ENCODE measurements around the gene BBS5. TPM values are rescaled to one million over a fixed set of nuclear protein-coding genes. Genes with fewer than 3 reads are reported as not detected.

Gene BBS5
- total RNA-seq, 4 donors from 2014 or later: 1.6 to 12.3 (median 3.2) TPM

DNA sequence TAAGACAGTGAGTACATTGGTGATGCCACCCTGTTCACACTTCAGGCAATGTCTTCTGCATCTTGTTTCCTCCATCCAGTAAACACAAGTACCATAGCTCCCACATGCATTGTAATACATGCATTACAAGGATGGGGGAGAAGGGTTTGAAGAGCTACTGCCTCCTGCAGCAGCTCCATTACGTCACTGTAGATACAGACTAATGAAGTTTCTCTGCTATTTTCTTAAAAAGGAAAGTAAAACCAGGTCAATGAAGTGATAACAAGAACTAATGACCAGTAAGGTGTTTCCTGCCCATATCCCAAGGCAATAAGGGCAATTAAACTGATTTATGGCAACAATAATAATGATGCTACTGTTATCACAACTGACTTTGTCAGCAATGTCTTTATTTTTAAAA is 18.2 kb upstream of the BBS5 start:
- intact Hi-C loops (cut with DNase I; ENCODE audit: low total_unique reads) (no loop called here), in situ Hi-C loops (cut with MboI; ENCODE audit: low pct_ligation_motif_present in 1 of 4, low pct_unique_long_range_greater_than_20kb in 1 of 4, low sequenced_read_pairs in 3 of 4) (loop anchor here in 1 of 4 donors (10.0 to 25.0 kb wide), 2 partner anchors 104 to 499 kb away; no protein-coding TSS in a partner anchor)
- peaks cover 0 to 4% (median 0%) of the 10 kb centered on the region in 4 donors for H3K4me1 ChIP-seq
- H3K9me3 ChIP-seq: no peaks in the 10 kb centered on the region
- no peaks in the 10 kb centered on the region for H3K27me3 ChIP-seq
- no peak overlapping the region for H3K27ac ChIP-seq
- no peak for DNase-seq
- no peaks in the 10 kb centered on the region for H3K36me3 ChIP-seq
- H3K4me3 ChIP-seq: no peak overlapping the region
- 84 to 86% methylated on average over 1 of the region's 1 CpG for WGBS, 2 donors (ENCODE audit: low coverage in 1 of 2)
- TF ChIP-seq POLR2A (IDR thresholded peaks at IDR 0.05): no peak
- TF ChIP-seq, protein P1, sequence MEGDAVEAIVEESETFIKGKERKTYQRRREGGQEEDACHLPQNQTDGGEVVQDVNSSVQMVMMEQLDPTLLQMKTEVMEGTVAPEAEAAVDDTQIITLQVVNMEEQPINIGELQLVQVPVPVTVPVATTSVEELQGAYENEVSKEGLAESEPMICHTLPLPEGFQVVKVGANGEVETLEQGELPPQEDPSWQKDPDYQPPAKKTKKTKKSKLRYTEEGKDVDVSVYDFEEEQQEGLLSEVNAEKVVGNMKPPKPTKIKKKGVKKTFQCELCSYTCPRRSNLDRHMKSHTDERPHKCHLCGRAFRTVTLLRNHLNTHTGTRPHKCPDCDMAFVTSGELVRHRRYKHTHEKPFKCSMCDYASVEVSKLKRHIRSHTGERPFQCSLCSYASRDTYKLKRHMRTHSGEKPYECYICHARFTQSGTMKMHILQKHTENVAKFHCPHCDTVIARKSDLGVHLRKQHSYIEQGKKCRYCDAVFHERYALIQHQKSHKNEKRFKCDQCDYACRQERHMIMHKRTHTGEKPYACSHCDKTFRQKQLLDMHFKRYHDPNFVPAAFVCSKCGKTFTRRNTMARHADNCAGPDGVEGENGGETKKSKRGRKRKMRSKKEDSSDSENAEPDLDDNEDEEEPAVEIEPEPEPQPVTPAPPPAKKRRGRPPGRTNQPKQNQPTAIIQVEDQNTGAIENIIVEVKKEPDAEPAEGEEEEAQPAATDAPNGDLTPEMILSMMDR (IDR thresholded peaks at IDR 0.05): no peak
- TF ChIP-seq POLR2AphosphoS5 (IDR thresholded peaks at IDR 0.05): no peak
- TF ChIP-seq EP300 (IDR thresholded peaks at IDR 0.05; ENCODE audit: low read depth): no peak

DNA sequence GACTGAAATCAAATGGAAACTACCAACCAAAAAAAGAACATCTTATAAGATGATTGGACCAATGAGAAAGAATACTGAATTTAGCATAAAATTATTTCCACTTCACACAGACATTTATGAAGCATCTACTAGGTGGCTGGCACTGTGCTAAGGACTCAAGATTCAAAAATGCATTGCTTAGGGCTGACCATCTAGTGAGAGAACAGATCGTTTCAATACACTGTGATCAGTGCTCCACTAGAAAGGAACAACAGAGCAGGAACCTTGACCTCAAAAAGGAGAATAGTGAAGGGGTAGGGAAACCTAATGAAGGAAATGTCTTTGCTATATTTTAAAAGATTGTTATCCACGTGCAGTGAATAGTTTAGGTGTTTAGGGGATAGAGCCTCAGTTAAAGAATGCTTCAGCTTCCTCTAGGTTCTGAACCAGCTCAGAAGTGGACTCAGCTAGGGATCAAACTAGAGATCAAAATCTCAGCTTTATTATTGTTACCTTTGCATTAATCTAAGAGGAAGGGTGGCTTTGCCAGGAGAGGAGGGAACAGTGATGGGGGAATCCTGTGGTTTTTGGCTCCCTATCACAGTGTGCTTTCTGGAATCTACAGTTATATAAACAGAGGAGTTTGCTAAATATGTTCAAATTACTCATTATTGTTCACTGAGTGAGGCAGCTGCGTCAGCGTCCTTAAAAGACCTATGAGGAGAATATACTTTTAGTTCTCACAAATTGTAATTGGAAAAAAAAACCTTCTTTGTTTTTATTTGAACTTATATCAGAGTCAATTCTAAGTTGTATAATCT is 16.2 kb upstream of the BBS5 start:
- Histone ChIP-seq H3K36me3 (no peaks in the 10 kb centered on the region), H3K4me1 (peaks cover 0 to 4% (median 0%) of the 10 kb centered on the region in 4 donors), H3K27ac (no peak overlapping the region), H3K27me3 (no peaks in the 10 kb centered on the region), H3K4me3 (no peak overlapping the region), H3K9me3 (no peaks in the 10 kb centered on the region)
- in situ Hi-C loops (cut with MboI; ENCODE audit: low pct_ligation_motif_present in 1 of 4, low pct_unique_long_range_greater_than_20kb in 1 of 4, low sequenced_read_pairs in 3 of 4) (loop anchor here in 1 of 4 donors (10.0 to 25.0 kb wide), 2 partner anchors 102 to 501 kb away; no protein-coding TSS in a partner anchor), intact Hi-C loops (cut with DNase I; ENCODE audit: low total_unique reads) (no loop called here)
- DNase-seq: no peak
- no peak for TF ChIP-seq POLR2AphosphoS5 (IDR thresholded peaks at IDR 0.05)
- TF ChIP-seq EP300 (IDR thresholded peaks at IDR 0.05; ENCODE audit: low read depth): no peak
- no peak for TF ChIP-seq POLR2A (IDR thresholded peaks at IDR 0.05)
- TF ChIP-seq, protein P1 (IDR thresholded peaks at IDR 0.05): no peak
- 23 to 40% methylated on average over 4 of the region's 4 CpGs for WGBS, 2 donors (ENCODE audit: low coverage in 1 of 2)

DNA sequence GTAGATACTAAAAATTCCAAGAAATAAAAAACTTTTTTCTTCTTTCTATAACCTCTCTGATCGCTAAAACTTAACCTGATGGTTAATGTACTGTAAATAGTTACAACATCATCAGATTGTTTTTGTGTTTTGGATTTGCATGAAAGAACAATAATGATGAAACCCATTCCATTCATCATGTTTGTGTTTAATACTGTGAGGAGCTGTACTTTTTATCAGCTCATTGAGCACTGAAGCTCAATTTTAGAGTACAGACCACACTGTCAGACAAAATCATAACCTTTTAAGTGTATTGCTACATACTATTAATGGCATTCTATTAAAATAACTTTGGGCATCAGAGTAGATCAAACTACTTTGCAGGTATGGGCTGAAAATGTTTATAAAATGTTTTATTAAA is 14.8 kb upstream of the BBS5 start:
- 76 to 85% methylated on average over 1 of the region's 1 CpG for WGBS, 2 donors (ENCODE audit: low coverage in 1 of 2)
- intact Hi-C loops (cut with DNase I; ENCODE audit: low total_unique reads): no loop called here
- in situ Hi-C loops (cut with MboI; ENCODE audit: low pct_ligation_motif_present in 1 of 4, low pct_unique_long_range_greater_than_20kb in 1 of 4, low sequenced_read_pairs in 3 of 4): loop anchor here in 1 of 4 donors (10.0 to 25.0 kb wide), 2 partner anchors 100 to 502 kb away; no protein-coding TSS in a partner anchor
- Histone ChIP-seq H3K27me3 (no peaks in the 10 kb centered on the region), H3K27ac (no peak overlapping the region), H3K4me1 (peaks cover 0 to 4% (median 0%) of the 10 kb centered on the region in 4 donors), H3K9me3 (no peaks in the 10 kb centered on the region), H3K36me3 (no peaks in the 10 kb centered on the region), H3K4me3 (no peak overlapping the region)
- DNase-seq: no peak
- TF ChIP-seq POLR2AphosphoS5 (IDR thresholded peaks at IDR 0.05): no peak
- TF ChIP-seq, protein P1 (IDR thresholded peaks at IDR 0.05): no peak
- TF ChIP-seq POLR2A (IDR thresholded peaks at IDR 0.05): no peak
- TF ChIP-seq EP300 (IDR thresholded peaks at IDR 0.05; ENCODE audit: low read depth): no peak

DNA sequence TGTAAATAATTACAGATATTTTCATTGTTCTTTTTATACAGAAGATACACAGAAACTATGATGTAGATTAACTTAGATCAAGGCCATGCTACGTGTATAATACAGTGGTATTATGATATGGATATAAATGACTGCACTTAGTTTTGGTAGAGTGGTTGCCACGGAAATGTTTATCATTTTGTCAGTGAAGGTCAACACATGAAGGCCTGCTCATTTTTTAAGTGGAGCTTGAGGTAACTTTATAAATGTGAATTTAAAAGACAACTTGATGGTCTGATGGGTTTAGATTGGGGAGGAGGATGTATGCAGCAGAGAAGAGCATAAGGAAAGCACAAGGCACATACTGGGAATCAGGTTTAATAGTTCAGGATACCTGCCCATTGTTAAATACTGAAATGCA is 14.4 kb upstream of the BBS5 start:
- intact Hi-C loops (cut with DNase I; ENCODE audit: low total_unique reads): no loop called here

More for the DNA sequence above, 14.4 kb upstream of the BBS5 start:
- no peaks in the 10 kb centered on the region for H3K36me3 ChIP-seq
- 40 to 52% methylated on average over 2 of the region's 2 CpGs for WGBS, 2 donors (ENCODE audit: low coverage in 1 of 2)
- H3K4me3 ChIP-seq: no peak overlapping the region
- no peaks in the 10 kb centered on the region for H3K9me3 ChIP-seq
- peaks cover 0 to 4% (median 0%) of the 10 kb centered on the region in 4 donors for H3K4me1 ChIP-seq
- no peak for DNase-seq
- no peak overlapping the region for H3K27ac ChIP-seq
- TF ChIP-seq, protein P1 (IDR thresholded peaks at IDR 0.05): no peak
- no peak for TF ChIP-seq POLR2AphosphoS5 (IDR thresholded peaks at IDR 0.05)
- TF ChIP-seq POLR2A (IDR thresholded peaks at IDR 0.05): no peak
- TF ChIP-seq EP300 (IDR thresholded peaks at IDR 0.05; ENCODE audit: low read depth): no peak
- no peaks in the 10 kb centered on the region for H3K27me3 ChIP-seq
- in situ Hi-C loops (cut with MboI; ENCODE audit: low pct_ligation_motif_present in 1 of 4, low pct_unique_long_range_greater_than_20kb in 1 of 4, low sequenced_read_pairs in 3 of 4): loop anchor here in 1 of 4 donors (10.0 to 25.0 kb wide), 2 partner anchors 100 to 503 kb away; no protein-coding TSS in a partner anchor

Data from transverse colon (tissue), 4 donors.